ENCODE measurements around the gene TMPRSS4. TPM values are rescaled to one million over a fixed set of nuclear protein-coding genes. Genes with fewer than 3 reads are reported as not detected.

Gene TMPRSS4
- total and polyA plus RNA-seq, 8 donors = 2.9 to 7.0 (median 4.4) TPM

DNA sequence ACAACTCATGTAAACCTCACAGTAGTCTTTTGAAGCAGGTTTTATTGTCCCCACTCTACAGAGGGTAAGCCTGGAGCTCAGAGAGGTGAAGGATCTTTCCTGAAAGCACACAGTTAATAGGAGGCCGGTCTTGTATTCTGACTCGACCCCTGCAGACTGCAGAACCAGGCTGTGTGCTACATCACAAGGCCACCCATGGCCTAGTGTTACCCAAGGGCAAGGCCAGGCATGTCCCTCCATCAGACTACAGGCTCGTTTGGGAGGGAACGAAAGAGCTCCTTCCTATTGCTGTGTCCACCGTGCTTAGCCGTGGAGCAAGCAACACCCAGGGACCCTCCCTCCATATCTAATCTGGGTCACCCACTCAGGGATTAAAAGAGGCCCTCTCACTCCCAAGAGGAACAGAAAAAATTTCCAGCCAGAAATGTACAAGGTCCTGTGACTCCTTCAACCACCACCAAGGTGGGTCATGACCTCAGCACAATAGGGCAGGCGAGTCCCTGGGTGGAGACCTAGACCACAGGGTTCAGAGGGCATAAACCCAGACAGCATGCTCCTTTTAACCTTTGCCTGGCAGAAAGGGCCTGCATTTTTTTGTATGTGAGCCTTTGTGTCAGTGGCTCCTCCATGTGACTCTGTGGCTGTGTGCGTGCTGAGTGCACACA is 16.2 kb downstream of the TMPRSS4 start:
- DNase-seq (no peak), ATAC-seq (peak; percentile 19)
- TF ChIP-seq, protein P1, sequence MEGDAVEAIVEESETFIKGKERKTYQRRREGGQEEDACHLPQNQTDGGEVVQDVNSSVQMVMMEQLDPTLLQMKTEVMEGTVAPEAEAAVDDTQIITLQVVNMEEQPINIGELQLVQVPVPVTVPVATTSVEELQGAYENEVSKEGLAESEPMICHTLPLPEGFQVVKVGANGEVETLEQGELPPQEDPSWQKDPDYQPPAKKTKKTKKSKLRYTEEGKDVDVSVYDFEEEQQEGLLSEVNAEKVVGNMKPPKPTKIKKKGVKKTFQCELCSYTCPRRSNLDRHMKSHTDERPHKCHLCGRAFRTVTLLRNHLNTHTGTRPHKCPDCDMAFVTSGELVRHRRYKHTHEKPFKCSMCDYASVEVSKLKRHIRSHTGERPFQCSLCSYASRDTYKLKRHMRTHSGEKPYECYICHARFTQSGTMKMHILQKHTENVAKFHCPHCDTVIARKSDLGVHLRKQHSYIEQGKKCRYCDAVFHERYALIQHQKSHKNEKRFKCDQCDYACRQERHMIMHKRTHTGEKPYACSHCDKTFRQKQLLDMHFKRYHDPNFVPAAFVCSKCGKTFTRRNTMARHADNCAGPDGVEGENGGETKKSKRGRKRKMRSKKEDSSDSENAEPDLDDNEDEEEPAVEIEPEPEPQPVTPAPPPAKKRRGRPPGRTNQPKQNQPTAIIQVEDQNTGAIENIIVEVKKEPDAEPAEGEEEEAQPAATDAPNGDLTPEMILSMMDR (IDR thresholded peaks at IDR 0.05) = no peak
- Histone ChIP-seq H3K36me3 (no peaks in the 10 kb centered on the region), H3K27me3 (peaks cover 0 to 4% of the 10 kb centered on the region in 2 donors), H3K4me1 (no peaks in the 10 kb centered on the region), H3K4me3 (no peak overlapping the region), H3K9me3 (peaks cover 0 to 2% of the 10 kb centered on the region in 2 donors), H3K27ac (no peak overlapping the region)
- intact Hi-C loops (cut with DNase I) = no loop called here

DNA sequence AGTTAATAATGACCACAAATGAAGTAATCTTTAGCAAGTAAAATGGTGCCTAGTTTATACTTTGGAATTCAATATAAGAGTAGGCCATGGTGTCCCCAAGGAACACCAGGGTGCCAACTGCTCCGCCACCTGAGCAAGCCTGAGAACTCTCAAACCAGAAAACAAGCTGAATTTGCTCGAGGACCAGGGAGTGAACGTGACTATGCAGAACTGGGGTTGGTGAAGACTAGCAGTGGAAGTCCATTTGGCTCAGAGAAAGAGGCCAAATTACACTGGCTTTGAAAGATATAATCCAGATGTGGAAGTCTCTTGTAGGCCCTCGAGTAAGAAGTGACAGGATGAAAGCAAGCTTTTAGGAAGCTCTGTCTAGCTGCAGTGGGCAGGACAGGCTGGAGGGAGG is 18.6 kb downstream of the TMPRSS4 start:
- peaks cover 0 to 4% of the 10 kb centered on the region in 2 donors for H3K27me3 ChIP-seq
- H3K9me3 ChIP-seq = no peaks in the 10 kb centered on the region
- TF ChIP-seq, protein P1 (IDR thresholded peaks at IDR 0.05) = no peak
- ATAC-seq = no peak
- intact Hi-C loops (cut with DNase I) = no loop called here
- no peak for DNase-seq
- no peaks in the 10 kb centered on the region for H3K36me3 ChIP-seq
- H3K27ac ChIP-seq = no peak overlapping the region
- H3K4me3 ChIP-seq = no peak overlapping the region
- no peaks in the 10 kb centered on the region for H3K4me1 ChIP-seq

DNA sequence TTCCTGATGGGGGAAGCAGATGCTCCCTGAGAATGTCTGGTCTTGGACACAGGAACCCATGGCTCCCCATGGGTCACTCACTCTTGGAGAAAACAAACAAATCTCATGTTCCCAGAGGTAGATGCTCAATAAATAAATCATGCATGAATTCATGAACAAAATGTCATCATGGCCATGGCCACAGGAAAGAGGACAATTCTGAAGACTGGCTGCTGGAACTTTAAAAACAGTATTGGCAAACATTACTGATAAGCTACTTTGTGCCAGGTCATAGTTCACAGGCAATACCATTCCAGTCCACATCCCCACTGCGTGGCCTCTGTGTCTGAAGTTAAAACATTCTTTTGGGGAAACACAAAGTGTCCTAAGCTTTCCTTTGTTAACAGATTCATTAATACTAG is 19.1 kb downstream of the TMPRSS4 start:
- intact Hi-C loops (cut with DNase I) = no loop called here
- no peak overlapping the region for H3K4me3 ChIP-seq
- no peak overlapping the region for H3K27ac ChIP-seq
- H3K27me3 ChIP-seq = peaks cover 0 to 4% of the 10 kb centered on the region in 2 donors
- DNase-seq = no peak
- TF ChIP-seq, protein P1 (IDR thresholded peaks at IDR 0.05) = no peak
- H3K36me3 ChIP-seq = no peaks in the 10 kb centered on the region
- ATAC-seq = no peak
- H3K9me3 ChIP-seq = no peaks in the 10 kb centered on the region
- H3K4me1 ChIP-seq = no peaks in the 10 kb centered on the region

DNA sequence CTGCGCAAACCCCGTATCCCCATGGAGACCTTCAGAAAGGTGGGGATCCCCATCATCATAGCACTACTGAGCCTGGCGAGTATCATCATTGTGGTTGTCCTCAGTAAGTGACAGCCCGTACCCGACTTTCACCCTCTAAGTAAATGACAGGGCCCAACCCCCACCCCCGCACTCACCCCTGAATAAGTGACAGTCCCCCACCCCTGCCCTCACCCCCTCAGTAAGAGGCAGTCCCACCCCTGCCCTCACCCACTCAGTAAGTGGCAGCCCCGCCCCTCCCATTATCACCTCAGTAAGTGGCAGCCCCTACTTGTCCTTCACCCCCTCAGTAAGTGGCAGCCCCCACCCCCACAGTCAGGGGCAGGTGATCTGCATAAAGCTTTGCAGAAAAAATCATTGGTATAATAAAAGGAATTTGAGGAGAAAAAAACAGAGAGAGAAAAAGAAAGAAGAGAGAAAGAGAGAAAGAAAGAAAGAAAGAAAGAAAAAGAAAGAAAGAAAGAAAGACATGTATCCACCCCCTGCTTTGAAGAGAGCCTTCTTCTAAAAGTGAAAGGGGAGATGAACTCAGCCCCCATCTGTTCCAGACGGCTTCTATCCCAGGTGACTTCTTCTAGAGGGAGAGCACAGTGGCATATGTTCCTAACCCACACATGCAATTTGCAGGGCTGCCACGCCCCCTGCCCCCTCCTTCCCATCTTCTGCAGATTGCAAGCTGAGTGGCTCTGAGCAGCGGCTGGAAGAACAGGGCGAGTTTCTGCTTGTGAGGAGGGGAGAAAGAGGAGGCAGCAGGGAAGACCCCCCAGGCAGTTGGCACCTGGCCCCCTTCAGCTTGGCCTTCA is 22.3 kb downstream of the TMPRSS4 start:
- intact Hi-C loops (cut with DNase I) = no loop called here
- no peak for ATAC-seq
- Histone ChIP-seq H3K27ac (no peak overlapping the region), H3K9me3 (no peaks in the 10 kb centered on the region), H3K27me3 (peaks cover 0 to 4% of the 10 kb centered on the region in 2 donors), H3K4me3 (no peak overlapping the region), H3K4me1 (no peaks in the 10 kb centered on the region), H3K36me3 (no peaks in the 10 kb centered on the region)
- DNase-seq = no peak
- TF ChIP-seq, protein P1 (IDR thresholded peaks at IDR 0.05) = no peak

DNA sequence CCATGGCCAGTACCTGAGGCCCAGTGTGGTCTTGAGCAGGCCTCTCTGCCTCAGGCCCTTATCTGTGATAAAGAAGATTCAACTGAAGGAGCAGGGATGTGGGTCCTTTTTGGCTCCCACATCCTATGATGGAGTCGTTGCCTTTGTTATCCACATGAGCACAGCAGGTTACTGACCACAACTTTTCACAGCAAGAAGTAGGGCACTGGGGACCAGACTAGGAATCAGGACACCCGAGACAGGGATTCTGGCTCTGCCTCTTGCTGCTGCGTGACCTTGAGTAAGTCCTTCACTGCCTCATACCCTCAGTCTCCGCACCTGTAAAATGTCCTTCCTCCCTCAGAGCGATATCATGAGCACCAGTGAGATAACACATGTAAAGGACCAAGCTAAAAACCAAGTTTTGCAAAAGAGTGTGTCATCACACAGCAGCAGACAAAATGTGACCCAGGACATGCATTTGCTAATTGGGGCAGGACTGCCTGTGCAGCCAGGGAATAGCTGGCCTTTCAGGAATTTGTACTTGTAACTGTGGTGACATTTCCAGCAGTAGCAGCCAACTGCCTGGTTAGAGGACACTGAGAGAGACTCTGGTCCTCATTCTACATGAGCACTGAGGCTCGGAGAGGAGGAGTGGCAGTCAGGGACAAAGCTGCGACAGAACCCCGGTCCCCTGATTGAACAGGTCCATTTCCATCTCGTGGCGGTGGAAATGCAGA is 23.1 kb downstream of the TMPRSS4 start:
- Histone ChIP-seq H3K4me1 (no peaks in the 10 kb centered on the region), H3K27me3 (peaks cover 0 to 4% of the 10 kb centered on the region in 2 donors), H3K9me3 (no peaks in the 10 kb centered on the region), H3K36me3 (no peaks in the 10 kb centered on the region), H3K4me3 (no peak overlapping the region), H3K27ac (no peak overlapping the region)
- intact Hi-C loops (cut with DNase I) = no loop called here
- ATAC-seq (no peak), DNase-seq (no peak)
- TF ChIP-seq, protein P1 (IDR thresholded peaks at IDR 0.05) = no peak

All from left lung (tissue), 10 donors.